PC-9 (cell line): Measurements from ENCODE around the gene STIL.

ENCODE experiments used
- CTCF ChIP-seq: fragments of 200-600 bp; sonication (generic); conservative IDR thresholded peaks from 2 replicates; pipeline ENCODE4 v1.6.1; 2017; ENCODE audit warnings: mixed run types, antibody characterized with exemption, mild to moderate bottlenecking, moderate library complexity
- EZH2 ChIP-seq: fragments of 200-600 bp; sonication (generic); IDR thresholded peaks from 2 replicates; pipeline ENCODE4 v1.8.0; 2017; ENCODE audit warnings: antibody characterized with exemption, low read depth

DNA sequence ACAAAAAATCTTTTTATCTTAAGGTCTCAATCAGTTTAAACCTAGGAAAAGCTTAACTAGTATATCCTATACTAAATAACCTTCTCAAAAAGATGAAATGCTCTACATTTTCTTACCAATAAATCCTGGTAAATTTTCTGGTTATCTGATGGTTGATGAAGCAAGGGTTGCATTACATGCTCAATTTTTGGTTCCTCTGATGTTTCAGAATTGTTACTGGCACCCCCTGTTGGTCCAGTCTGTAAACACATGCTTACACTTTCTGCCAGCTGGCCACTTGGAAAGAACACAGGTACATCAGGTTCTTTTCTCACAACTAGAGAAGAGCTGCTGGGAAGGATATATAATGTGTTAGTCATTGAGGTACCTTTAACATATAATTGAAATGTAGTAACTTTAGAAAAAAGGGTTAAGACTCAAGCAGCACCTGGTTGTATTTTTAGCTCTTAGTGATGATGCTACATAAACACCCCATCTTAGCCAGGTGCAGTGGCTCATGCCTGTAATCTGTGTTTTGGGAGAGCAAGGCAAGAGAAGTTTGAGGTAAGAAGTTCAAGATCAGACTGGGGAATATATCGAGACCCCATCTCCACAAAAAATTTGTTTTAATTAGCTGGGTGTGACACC, 51.0 kb downstream of the STIL start:
- peak; percentile 81 for TF ChIP-seq CTCF
- no peak for TF ChIP-seq EZH2
